SKM-1 (cell line): ENCODE data around the gene MATCAP1.
A peak's percentile ranks its signal among the peaks of the same experiment; 100 is the strongest.

Experiments used
- DNase-seq: peaks from one replicate; lab custom pipeline; 2025; ENCODE audit not compliant: unreplicated experiment; lab: John Stamatoyannopoulos, UW

The MATCAP1 gene

GRCh38 chr16:67158637-67159600 lies 24.8 kb downstream of the MATCAP1 start:
- DNase-seq = no peak

GRCh38 chr16:67157892-67158635 lies 25.7 kb downstream of the MATCAP1 start:
- no peak for DNase-seq

- no peak for DNase-seq
These were observed 26.5 kb downstream of the MATCAP1 start for GRCh38 chr16:67157106-67157748.

- no peak for DNase-seq
These were observed 27.5 kb downstream of the MATCAP1 start for GRCh38 chr16:67156143-67156844.

- peak; percentile 20 for DNase-seq
These were observed 28.2 kb downstream of the MATCAP1 start for GRCh38 chr16:67155295-67156142.

- DNase-seq = no peak
These were observed 29.0 kb downstream of the MATCAP1 start for GRCh38 chr16:67154578-67155294.

GRCh38 chr16:67151431-67152097 lies 32.2 kb downstream of the MATCAP1 start:
- DNase-seq = no peak

- no peak for DNase-seq
These were observed 32.8 kb downstream of the MATCAP1 start, which contains the start of gene B3GNT9 for GRCh38 chr16:67150833-67151396. TSS of gene B3GNT9 (minus strand) at chr16:67150998. CDS start at chr16:67150485, 513 bp downstream.

- no peak for DNase-seq
These were observed 33.5 kb downstream of the MATCAP1 start for GRCh38 chr16:67150047-67150832.

- DNase-seq = no peak
These were observed 34.3 kb downstream of the MATCAP1 start for GRCh38 chr16:67149276-67150046.

GRCh38 chr16:67148656-67149275 lies 35.0 kb downstream of the MATCAP1 start:
- DNase-seq = no peak

- DNase-seq = no peak
These were observed 35.5 kb downstream of the MATCAP1 start for GRCh38 chr16:67148221-67148620.

- DNase-seq = no peak
These were observed 36.2 kb downstream of the MATCAP1 start for GRCh38 chr16:67147437-67148140.

- no peak for DNase-seq
These were observed 37.0 kb downstream of the MATCAP1 start for GRCh38 chr16:67146523-67147357.

- DNase-seq = no peak
These were observed 38.0 kb downstream of the MATCAP1 start for GRCh38 chr16:67145746-67146145.
